Fibroblast of lung (primary cell): Measurements from ENCODE around the gene LAMA5. TPM values are rescaled to one million over a fixed set of nuclear protein-coding genes. Genes with fewer than 3 reads are reported as not detected.

Source experiments
- DNase-seq, 2 donors: peaks; one replicate each; pipeline versions ENCODE4 v3.0.0 to v3.0.0-alpha.2; 2010; ENCODE audit warnings: low read depth in 2 of 2
- H2AFZ ChIP-seq: 2 replicates; pipeline ENCODE4 v1.5.1; 2012; ENCODE audit warnings: low read length, control low read depth, inconsistent platforms
- H3K27ac ChIP-seq: 2 replicates; pipeline ENCODE4 v1.5.1; 2011; ENCODE audit warnings: low read length, control low read depth; ENCODE audit not compliant: insufficient read depth
- H3K27me3 ChIP-seq: 2 replicates; pipeline ENCODE4 v1.5.1; 2011; ENCODE audit warnings: mild to moderate bottlenecking, low read length; ENCODE audit not compliant: control insufficient read depth, insufficient read depth
- H3K36me3 ChIP-seq: 2 replicates; pipeline ENCODE4 v1.5.1; 2011; ENCODE audit warnings: low read length; ENCODE audit not compliant: control insufficient read depth, insufficient read depth
- H3K4me1 ChIP-seq: 2 replicates; pipeline ENCODE4 v1.5.1; 2011; ENCODE audit warnings: low read length; ENCODE audit not compliant: control insufficient read depth, insufficient read depth; ENCODE audit errors: extremely low read depth
- H3K4me2 ChIP-seq: 2 replicates; pipeline ENCODE4 v1.5.1; 2011; ENCODE audit warnings: low read length, control low read depth; ENCODE audit not compliant: insufficient read depth; ENCODE audit errors: extremely low read depth
- H3K4me3 ChIP-seq, 4 experiments: fragments of 200-600 bp in 1 of 4; sonication (generic) in 1 of 4; replicated peaks in 1 of 4; 2 replicates each; pipeline ENCODE4 v1.5.1; 2011 to 2016; ENCODE audit warnings: low read length in 4 of 4, low read depth in 3 of 4, mild to moderate bottlenecking in 3 of 4, control low read depth in 2 of 4, inconsistent platforms in 1 of 4, mixed read lengths in 1 of 4; ENCODE audit not compliant: insufficient read depth in 1 of 4; ENCODE audit errors: control extremely low read depth in 1 of 4
- H3K79me2 ChIP-seq: 2 replicates; pipeline ENCODE4 v1.5.1; 2012; ENCODE audit warnings: mild to moderate bottlenecking, low read length, inconsistent platforms; ENCODE audit not compliant: control insufficient read depth, insufficient read depth
- H3K9ac ChIP-seq: 2 replicates; pipeline ENCODE4 v1.5.1; 2011; ENCODE audit warnings: mild to moderate bottlenecking, low read length, control low read depth; ENCODE audit not compliant: insufficient read depth
- H3K9me3 ChIP-seq: 2 replicates; pipeline ENCODE4 v1.5.1; 2012; ENCODE audit warnings: low read depth, low read length; ENCODE audit not compliant: control insufficient read depth, insufficient read depth
- H4K20me1 ChIP-seq: 2 replicates; pipeline ENCODE4 v1.5.1; 2011; ENCODE audit warnings: low read length; ENCODE audit not compliant: control insufficient read depth, insufficient read depth; ENCODE audit errors: extremely low read depth
- CTCF ChIP-seq, 2 donors: IDR thresholded peaks in 1 of 2; conservative IDR thresholded peaks in 1 of 2; 1 replicate in 1 of 2; 2 replicates in 1 of 2; pipeline ENCODE4 v1.5.1; 2011 to 2012; ENCODE audit warnings: low read length in 2 of 2, control low read depth in 1 of 2, inconsistent platforms in 1 of 2, low read depth in 1 of 2, mild to moderate bottlenecking in 1 of 2
- EZH2 ChIP-seq: IDR thresholded peaks from 2 replicates; pipeline ENCODE4 v1.5.1; 2012; ENCODE audit warnings: low read length, control low read depth, mild to moderate bottlenecking; ENCODE audit errors: missing control alignments
- polyA plus RNA-seq, 2 donors: library from polyadenylated mRNA; depleted of rRNA in 1 of 2; stranded (reverse) in 1 of 2; unstranded in 1 of 2; fragments of >200 nt; gene quantifications; 2 replicates each; pipeline ENCODE4 v1.2.1, GENCODE V29; 2011 to 2012; ENCODE audit warnings: missing spikeins in 1 of 2
- total RNA-seq: library from RNA; depleted of rRNA; stranded (reverse); fragments of >200 nt; gene quantifications from 2 replicates; pipeline ENCODE4 v1.2.1, GENCODE V29; 2014

LAMA5 gene
- total and polyA plus RNA-seq, 2 donors (not counting 1 experiment from before 2014, with no cell fraction given): 1.5 to 81.6 TPM

- no peak for DNase-seq
- H2AFZ ChIP-seq: no peak overlapping the region
- H3K4me3 ChIP-seq: no peak overlapping the region
- H3K9me3 ChIP-seq: no peaks in the 10 kb centered on the region
- TF ChIP-seq EZH2: no peak
- H4K20me1 ChIP-seq: no peaks in the 10 kb centered on the region
- no peak overlapping the region for H3K4me2 ChIP-seq
- H3K79me2 ChIP-seq: no peaks in the 10 kb centered on the region
- peaks cover 10% of the 10 kb centered on the region for H3K36me3 ChIP-seq
- no peaks in the 10 kb centered on the region for H3K4me1 ChIP-seq
- H3K27me3 ChIP-seq: no peaks in the 10 kb centered on the region
- H3K27ac ChIP-seq: no peak overlapping the region
- H3K9ac ChIP-seq: no peak overlapping the region
Observed at GRCh38 chr20:62289898-62290297, 77.2 kb downstream of the LAMA5 start.

- Histone ChIP-seq H3K9ac (no peak overlapping the region), H3K4me3 (no peak overlapping the region), H3K27ac (no peak overlapping the region), H3K4me2 (no peak overlapping the region), H4K20me1 (no peaks in the 10 kb centered on the region), H3K27me3 (no peaks in the 10 kb centered on the region), H2AFZ (no peak overlapping the region), H3K36me3 (peaks cover 8% of the 10 kb centered on the region), H3K9me3 (no peaks in the 10 kb centered on the region), H3K4me1 (no peaks in the 10 kb centered on the region), H3K79me2 (no peaks in the 10 kb centered on the region)
- TF ChIP-seq EZH2 (no peak), CTCF (conservative IDR thresholded peaks at IDR 0.05 in 1 of 2, IDR thresholded peaks at IDR 0.05 in 1 of 2; ENCODE audit: low read depth in 1 of 2, low read length in 2 of 2) (no peak)
- no peak for DNase-seq
Observed at GRCh38 chr20:62289131-62289530, 78.0 kb downstream of the LAMA5 start.

- DNase-seq: no peak
- Histone ChIP-seq H3K4me1 (no peaks in the 10 kb centered on the region), H3K79me2 (no peaks in the 10 kb centered on the region), H3K27ac (no peak overlapping the region), H3K36me3 (peaks cover 8% of the 10 kb centered on the region), H3K4me2 (no peak overlapping the region), H4K20me1 (no peaks in the 10 kb centered on the region), H3K9ac (no peak overlapping the region), H3K9me3 (no peaks in the 10 kb centered on the region), H3K4me3 (no peak overlapping the region), H2AFZ (no peak overlapping the region), H3K27me3 (no peaks in the 10 kb centered on the region)
- TF ChIP-seq EZH2: no peak
- no peak for TF ChIP-seq CTCF (conservative IDR thresholded peaks at IDR 0.05 in 1 of 2, IDR thresholded peaks at IDR 0.05 in 1 of 2; ENCODE audit: low read depth in 1 of 2, low read length in 2 of 2)
Observed at GRCh38 chr20:62288535-62289105, 78.5 kb downstream of the LAMA5 start.
